Measurements from ENCODE around the gene GYPE. TPM values are rescaled to one million over a fixed set of nuclear protein-coding genes. Genes with fewer than 3 reads are reported as not detected.
"Not testable (repeated sequence)": the region's sequence is repeated elsewhere in the genome, so short reads cannot be mapped to it uniquely, and the experiment has no call there.

Gene GYPE
- total RNA-seq, 1 experiment from 2014 or later, result 0.95 TPM

DNA sequence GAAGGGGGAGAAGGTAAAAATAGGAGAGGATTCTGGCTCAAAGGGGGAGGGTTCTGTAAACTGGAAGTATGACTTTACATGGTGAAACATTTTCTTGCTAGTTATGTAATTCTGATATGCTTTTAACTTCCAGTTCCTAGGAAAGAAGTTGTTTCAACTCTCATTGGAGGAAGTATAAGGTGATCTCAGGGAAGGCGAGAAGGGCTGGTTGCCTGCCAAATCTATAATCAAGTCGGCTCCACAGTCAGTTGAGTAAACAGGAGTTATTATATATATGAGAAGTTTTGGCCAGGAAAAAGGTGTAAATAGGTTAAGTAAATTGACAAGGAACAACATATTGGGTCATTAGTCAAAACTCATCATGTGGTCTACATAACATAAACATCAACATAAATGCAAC lies 56.1 kb downstream of the GYPE start:
- not testable (repeated sequence) for DNase-seq (ENCODE audit: low read depth in 1 of 2, low spot score in 2 of 2); H3K27ac ChIP-seq; H3K4me3 ChIP-seq; H3K36me3 ChIP-seq; H3K9me3 ChIP-seq (replicated peaks); H3K27me3 ChIP-seq (replicated peaks); H3K4me1 ChIP-seq (replicated peaks)

DNA sequence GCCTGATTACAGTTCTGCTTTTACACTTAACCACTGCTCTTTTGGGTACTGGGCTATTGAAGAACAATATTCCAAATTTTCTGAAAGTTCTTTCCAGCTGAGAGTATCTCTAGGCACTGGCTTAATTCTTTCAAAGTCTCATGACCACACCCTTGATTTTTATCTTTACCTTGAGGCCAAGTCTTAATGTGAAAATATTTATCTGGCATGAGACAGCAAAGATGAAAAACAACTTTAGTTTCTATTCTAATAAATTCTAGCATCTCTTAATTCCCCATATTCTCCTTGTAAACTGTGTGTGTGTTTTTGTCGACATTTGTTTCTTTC lies 61.9 kb downstream of the GYPE start:
- not testable (repeated sequence) for H3K4me1 ChIP-seq (replicated peaks); DNase-seq (ENCODE audit: low read depth in 1 of 2, low spot score in 2 of 2); H3K9me3 ChIP-seq (replicated peaks); H3K36me3 ChIP-seq; H3K27ac ChIP-seq; H3K27me3 ChIP-seq (replicated peaks); H3K4me3 ChIP-seq

DNA sequence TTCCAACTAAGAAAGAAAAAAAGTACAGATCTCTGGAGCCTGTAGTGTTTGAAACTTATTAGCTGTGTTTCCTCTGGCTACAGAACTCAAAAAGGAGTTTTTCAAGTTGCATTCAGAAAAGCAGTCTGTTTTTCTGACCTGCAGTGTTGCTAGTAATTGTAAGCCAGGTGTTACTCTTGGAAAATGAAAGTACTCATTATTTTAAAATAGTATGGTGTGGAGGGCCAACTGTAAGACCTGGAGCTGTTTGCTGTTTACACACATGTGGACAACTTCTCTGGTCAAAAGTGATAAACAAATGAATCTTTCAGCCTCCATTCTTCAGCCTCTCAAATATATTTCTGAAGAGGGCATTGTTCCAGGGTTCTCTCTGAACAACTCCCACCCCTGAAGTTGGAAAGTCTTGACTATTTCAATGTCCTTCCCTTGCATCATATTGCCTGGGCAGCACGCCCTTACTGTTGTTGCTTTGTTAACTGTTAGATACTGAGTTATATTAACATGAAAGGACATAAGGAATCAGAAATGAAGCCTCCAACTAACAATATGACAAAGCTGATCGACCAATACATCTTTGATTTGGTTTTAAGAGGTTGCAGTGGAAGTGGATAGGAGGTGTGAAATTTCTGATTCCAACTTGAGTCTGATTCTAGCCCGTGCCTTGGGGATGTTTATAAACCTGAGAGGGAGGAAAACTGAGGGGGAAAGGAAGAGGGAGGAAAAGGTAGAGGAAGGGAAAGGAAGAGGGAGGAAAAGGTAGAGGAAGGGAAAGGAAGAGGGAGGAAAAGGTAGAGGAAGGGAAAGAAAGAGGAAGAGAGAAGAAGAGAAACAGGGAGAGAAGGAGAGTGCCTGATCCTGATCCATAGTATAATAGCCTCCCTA lies 62.5 kb downstream of the GYPE start:
- DNase-seq (ENCODE audit: low read depth in 1 of 2, low spot score in 2 of 2); H3K27ac ChIP-seq; H3K9me3 ChIP-seq (replicated peaks); H3K4me3 ChIP-seq; H3K4me1 ChIP-seq (replicated peaks); H3K36me3 ChIP-seq; H3K27me3 ChIP-seq (replicated peaks): not testable (repeated sequence)

DNA sequence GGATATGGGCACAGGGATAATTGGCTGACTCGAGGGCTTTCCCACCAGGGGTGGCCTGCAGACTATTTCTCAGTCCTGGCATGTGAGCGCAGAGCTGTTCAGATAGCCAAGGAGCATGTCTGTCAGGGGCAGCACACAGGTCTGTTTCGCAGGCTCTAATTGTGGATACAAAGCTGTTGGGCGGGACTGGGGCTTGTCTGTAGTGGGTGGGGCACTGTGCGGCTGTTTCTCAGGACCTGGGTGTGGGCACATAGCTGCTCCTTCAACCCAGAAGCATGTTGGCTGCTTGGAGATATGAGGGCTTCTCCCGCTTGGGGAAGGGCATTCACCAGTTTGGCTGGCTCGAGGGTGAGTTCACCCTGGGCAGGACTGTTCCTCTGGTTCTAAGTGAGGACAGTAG lies 65.9 kb downstream of the GYPE start:
- H3K9me3 ChIP-seq (replicated peaks); H3K4me3 ChIP-seq; H3K36me3 ChIP-seq; H3K4me1 ChIP-seq (replicated peaks); H3K27me3 ChIP-seq (replicated peaks); DNase-seq (ENCODE audit: low read depth in 1 of 2, low spot score in 2 of 2); H3K27ac ChIP-seq: not testable (repeated sequence)

DNA sequence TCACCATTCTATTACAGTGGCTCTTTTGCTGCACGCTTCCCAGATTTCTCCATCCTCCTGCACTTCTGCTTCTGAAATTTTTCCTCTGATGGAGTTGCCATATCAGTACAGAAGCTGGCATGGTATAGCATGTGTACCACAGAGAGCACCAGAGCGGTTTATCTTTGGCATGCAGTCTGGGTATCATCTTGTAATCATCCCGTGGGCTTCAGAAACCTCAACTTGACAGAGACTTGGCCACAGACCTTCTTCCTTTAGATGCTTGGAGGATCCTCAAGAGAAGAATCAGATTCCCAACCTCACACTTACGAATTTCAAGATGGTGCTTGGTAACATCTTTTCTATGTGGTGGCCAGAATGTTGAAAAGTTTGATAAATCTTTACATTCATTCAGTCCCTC lies 71.2 kb downstream of the GYPE start:
- DNase-seq (ENCODE audit: low read depth in 1 of 2, low spot score in 2 of 2); H3K27me3 ChIP-seq (replicated peaks); H3K4me3 ChIP-seq; H3K4me1 ChIP-seq (replicated peaks); H3K36me3 ChIP-seq; H3K27ac ChIP-seq; H3K9me3 ChIP-seq (replicated peaks): not testable (repeated sequence)

DNA sequence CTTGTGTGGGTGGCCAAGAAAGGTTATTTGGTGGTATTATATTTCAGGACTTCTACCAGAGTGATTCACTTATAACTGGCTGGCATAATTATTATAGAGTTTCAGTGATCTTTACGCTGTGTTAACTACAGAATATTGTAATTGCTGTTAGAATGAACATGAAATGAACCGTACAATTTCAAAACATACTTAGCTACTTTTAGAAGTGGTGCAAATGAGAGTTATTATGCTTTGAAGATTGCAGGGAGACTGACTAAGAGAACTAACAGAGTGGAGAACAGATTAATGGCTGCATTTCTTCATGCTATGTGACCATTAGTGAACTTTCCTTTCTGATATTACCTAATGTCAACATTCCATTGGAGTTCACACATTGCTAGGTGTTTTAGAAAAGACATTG lies 71.7 kb downstream of the GYPE start:
- not testable (repeated sequence) for H3K4me1 ChIP-seq (replicated peaks); H3K4me3 ChIP-seq; DNase-seq (ENCODE audit: low read depth in 1 of 2, low spot score in 2 of 2); H3K36me3 ChIP-seq; H3K9me3 ChIP-seq (replicated peaks); H3K27me3 ChIP-seq (replicated peaks); H3K27ac ChIP-seq

DNA sequence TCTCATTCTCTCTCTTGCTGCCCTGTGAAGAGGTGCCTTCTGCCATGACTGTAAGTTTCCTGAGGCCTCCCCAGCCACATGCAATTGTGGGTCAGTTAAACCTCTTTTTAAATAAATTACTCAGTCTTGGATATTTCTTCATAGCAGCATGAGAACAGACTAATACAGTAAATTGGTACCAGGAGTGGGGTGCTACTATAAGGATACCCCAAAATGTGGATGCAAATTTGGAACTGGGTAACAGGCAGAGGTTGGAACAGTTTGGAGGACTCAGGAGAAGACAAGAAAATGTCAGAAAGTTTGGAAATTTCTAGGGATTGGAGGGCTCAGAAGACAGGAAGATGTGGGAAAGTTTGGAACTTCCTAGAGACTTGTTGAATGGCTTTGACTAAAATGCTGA lies 74.8 kb downstream of the GYPE start:
- not testable (repeated sequence) for H3K9me3 ChIP-seq (replicated peaks); H3K4me3 ChIP-seq; H3K27me3 ChIP-seq (replicated peaks); H3K36me3 ChIP-seq; H3K4me1 ChIP-seq (replicated peaks); DNase-seq (ENCODE audit: low read depth in 1 of 2, low spot score in 2 of 2); H3K27ac ChIP-seq

DNA sequence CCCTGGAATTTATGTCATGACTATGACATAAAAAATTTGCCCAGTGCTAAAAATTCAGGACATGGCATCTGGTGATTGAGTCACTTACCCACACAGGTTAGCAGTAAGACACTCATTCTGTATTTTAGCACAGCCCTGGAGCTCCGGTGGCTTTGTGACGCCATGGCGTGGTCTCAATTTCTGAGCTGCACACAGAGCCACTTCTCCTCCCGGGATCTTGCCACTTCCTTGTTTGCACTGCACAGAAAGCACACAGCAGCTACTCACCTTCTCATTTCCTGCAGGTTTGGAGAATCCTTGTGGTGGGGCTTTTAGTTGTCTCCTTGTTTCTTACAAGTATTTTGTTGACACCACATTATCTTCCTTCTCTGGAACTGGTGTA lies 76.1 kb downstream of the GYPE start:
- not testable (repeated sequence) for DNase-seq (ENCODE audit: low read depth in 1 of 2, low spot score in 2 of 2); H3K4me1 ChIP-seq (replicated peaks); H3K27ac ChIP-seq; H3K36me3 ChIP-seq; H3K27me3 ChIP-seq (replicated peaks); H3K4me3 ChIP-seq; H3K9me3 ChIP-seq (replicated peaks)

Other genes starting within 250 kb of the GYPE start
- gene FREM3, start 204.9 kb downstream of the GYPE start, total RNA-seq (2014; rRNA removed; shearing (Covaris generic)), result 0.09 TPM in 1 of 2 replicates, not detected in the other
- gene GYPB, start 113.8 kb upstream of the GYPE start, total RNA-seq (2014; rRNA removed; shearing (Covaris generic)), result not detected in 2 replicates
- not detected in 2 replicates for gene GYPA, start 235.2 kb upstream of the GYPE start, total RNA-seq (2014; rRNA removed; shearing (Covaris generic))

Measured in SJSA1 (cell line).